Adrenal gland (tissue), 12 donors: ENCODE data around the gene CHTOP. TPM values are rescaled to one million over a fixed set of nuclear protein-coding genes. Genes with fewer than 3 reads are reported as not detected.
A peak's percentile ranks its signal among the peaks of the same experiment; 100 is the strongest.
"Not testable (repeated sequence)": the region's sequence is repeated elsewhere in the genome, so short reads cannot be mapped to it uniquely, and the experiment has no call there.

Experiments
- DNase-seq, 7 donors: peaks; one replicate each; pipeline ENCODE4 v3.0.0-alpha.2; 2019 to 2020
- H3K27ac ChIP-seq, 5 donors: fragments of 200-600 bp; sonication (generic) in 4 of 5; 1 replicate in 3 of 5; 2 replicates in 2 of 5; pipeline versions ENCODE4 v1.5.1 to v1.8.0; 2016 to 2020; ENCODE audit warnings: mild to moderate bottlenecking in 1 of 5
- H3K27me3 ChIP-seq: fragments of 200-600 bp; 2 replicates; pipeline ENCODE4 v1.8.0; 2021
- H3K36me3 ChIP-seq, 2 donors: fragments of 200-600 bp; replicated peaks in 1 of 2; 1 replicate in 1 of 2; 2 replicates in 1 of 2; pipeline versions ENCODE4 v1.5.1 to v1.8.0; 2018 to 2022
- H3K4me1 ChIP-seq, 2 donors: fragments of 200-600 bp; replicated peaks in 1 of 2; 1 replicate in 1 of 2; 2 replicates in 1 of 2; pipeline versions ENCODE4 v1.5.1 to v1.8.0; 2018 to 2021
- H3K4me3 ChIP-seq, 4 donors: fragments of 200-600 bp; sonication (generic) in 3 of 4; one replicate each; pipeline ENCODE4 v1.5.1; 2016 to 2018
- H3K9me3 ChIP-seq, 3 donors: fragments of 200-600 bp; sonication (generic) in 1 of 3; replicated peaks in 1 of 3; 1 replicate in 2 of 3; 2 replicates in 1 of 3; pipeline versions ENCODE4 v1.5.1 to v1.8.0; 2016 to 2021
- CTCF ChIP-seq, 6 experiments: fragments of 450-650 bp in 4 of 6; fragments of 200-600 bp in 2 of 6; sonication (generic) in 1 of 6; IDR thresholded peaks; 1 replicate in 5 of 6; 2 replicates in 1 of 6; pipeline versions ENCODE4 v1.5.1 to v1.8.0; 2016 to 2021; ENCODE audit warnings: antibody characterized with exemption in 6 of 6, mild to moderate bottlenecking in 2 of 6, moderate library complexity in 1 of 6
- POLR2A ChIP-seq, 2 donors: fragments of 450-650 bp; IDR thresholded peaks; one replicate each; pipeline ENCODE4 v1.6.1; 2017; ENCODE audit warnings: antibody characterized with exemption in 2 of 2, mild to moderate bottlenecking in 2 of 2, moderate library complexity in 1 of 2
- WGBS, 4 donors: extraction: QIAGEN DNeasy Blood & Tissue Kit in 2 of 4; methylation state at CpG; one replicate each; pipeline versions ENCODE4 v1.1.5 to v1.1.7; 2013 to 2017; 5-methylcytosine and 5-hydroxymethylcytosine counted together
- intact Hi-C, 2 donors: fragments of 100-400 bp; cut with DNase I; formaldehyde crosslinking; loops; one replicate each; pipeline versions ENCODE4 v1.14.1 to v1.15.0; 2022 to 2023
- polyA plus RNA-seq, 3 donors: library from polyadenylated mRNA; stranded (reverse); fragments of 200-250 nt in 2 of 3; fragments of 350-450 nt in 1 of 3; fragmentation: Illumina TruSeq in 1 of 3; extraction: RNeasy Lipid Tissue Mini Kit (QIAGEN cat#74804) in 1 of 3; gene quantifications; one replicate each; pipeline ENCODE4 v1.2.3, GENCODE V29; 2013 to 2014
- total RNA-seq, 9 donors: library from RNA; depleted of rRNA in 4 of 9; stranded (reverse); fragments of >200 nt in 4 of 9; fragments of 120-200 nt in 1 of 9; fragmentation: NEBNext Ultra II Directional in 1 of 9; extraction: Animal tissue kit (Norgen Biotek cat#: 25700) in 1 of 9; gene quantifications; one replicate each; pipeline versions ENCODE4 v1.1.0 to v1.2.4, GENCODE V29; 2013 to 2023
- donor health status: healthy with polysubstance abuse.
- donor health status: Bipolar disorder and iron deficiency.
- donor health status: DM: yes; HTN: yes; CAD: no.
- donor health status: DM: no; HTN: no; CAD: no.
- donor health status: DM: no; HTN: no; CAD: no.
- donor health status: DM: yes; HTN: yes; CAD: no.

Gene CHTOP
- total and polyA plus RNA-seq, 12 donors: 35.5 to 83.3 (median 58.3) TPM

- intact Hi-C loops: no loop called here
- WGBS, 4 donors: 23 to 32% (median 27%) methylated on average over 5 of the region's 5 CpGs
- H3K27me3 ChIP-seq: no peaks in the 10 kb centered on the region
- TF ChIP-seq CTCF (IDR thresholded peaks at IDR 0.05) (no peak), POLR2A (IDR thresholded peaks at IDR 0.05) (no peak)
- H3K9me3 ChIP-seq: no peaks in the 10 kb centered on the region
- H3K4me3 ChIP-seq: peak overlapping the region in 1 of 4 donors; percentile 26
- peak in 6 of 7 donors; percentile 66 to 83 (median 80) for DNase-seq
- peaks cover 19 to 22% of the 10 kb centered on the region in 2 donors for H3K4me1 ChIP-seq
- no peaks in the 10 kb centered on the region for H3K36me3 ChIP-seq
- H3K27ac ChIP-seq: peak overlapping the region; percentile 69 to 81 (median 77)
Measured at GRCh38 chr1:153587314-153587713, 46.6 kb upstream of the CHTOP start.

- intact Hi-C loops, H3K9me3 ChIP-seq, H3K27me3 ChIP-seq, H3K36me3 ChIP-seq: not testable (repeated sequence)
- 50 to 55% (median 52%) methylated on average over 10 of the region's 10 CpGs for WGBS, 4 donors
- peak overlapping the region in 1 of 4 donors; percentile 26 for H3K4me3 ChIP-seq
- DNase-seq: peak in 1 of 7 donors; percentile 50
- peak overlapping the region; percentile 69 to 81 (median 77) for H3K27ac ChIP-seq
- peaks cover 19 to 25% of the 10 kb centered on the region in 2 donors for H3K4me1 ChIP-seq
Measured at GRCh38 chr1:153588033-153588432, 45.8 kb upstream of the CHTOP start.

- Histone ChIP-seq H3K27me3 (no peaks in the 10 kb centered on the region), H3K27ac (peak overlapping the region; percentile 69 to 81 (median 77)), H3K4me3 (peak overlapping the region in 1 of 4 donors; percentile 26), H3K36me3 (no peaks in the 10 kb centered on the region), H3K4me1 (peaks cover 19 to 25% of the 10 kb centered on the region in 2 donors), H3K9me3 (no peaks in the 10 kb centered on the region)
- TF ChIP-seq CTCF (IDR thresholded peaks at IDR 0.05) (no peak), POLR2A (IDR thresholded peaks at IDR 0.05) (peak in 1 of 2 donors; percentile 56)
- DNase-seq: peak in 4 of 7 donors; percentile 59 to 76 (median 72)
- WGBS, 4 donors: 23 to 56% (median 47%) methylated on average over 2 of the region's 2 CpGs
- intact Hi-C loops: no loop called here
Measured at GRCh38 chr1:153588482-153588881, 45.4 kb upstream of the CHTOP start.

- 45 to 55% (median 50%) methylated on average over 4 of the region's 4 CpGs for WGBS, 4 donors
- no peaks in the 10 kb centered on the region for H3K9me3 ChIP-seq
- no peaks in the 10 kb centered on the region for H3K27me3 ChIP-seq
- H3K36me3 ChIP-seq: no peaks in the 10 kb centered on the region
- H3K27ac ChIP-seq: peak overlapping the region in 1 of 5 donors; percentile 4
- TF ChIP-seq POLR2A (IDR thresholded peaks at IDR 0.05) (no peak), CTCF (IDR thresholded peaks at IDR 0.05) (no peak)
- no peak for DNase-seq
- no peak overlapping the region for H3K4me3 ChIP-seq
- peaks cover 12 to 15% of the 10 kb centered on the region in 2 donors for H3K4me1 ChIP-seq
- intact Hi-C loops: no loop called here
Measured at GRCh38 chr1:153592748-153593147, 41.1 kb upstream of the CHTOP start.

GRCh38 chr1:153597206-153597605, 36.7 kb upstream of the CHTOP start:
- intact Hi-C loops: no loop called here
- H3K27ac ChIP-seq: peak overlapping the region in 4 of 5 donors; percentile 46 to 70 (median 62)
- no peaks in the 10 kb centered on the region for H3K9me3 ChIP-seq
- TF ChIP-seq CTCF (IDR thresholded peaks at IDR 0.05) (no peak), POLR2A (IDR thresholded peaks at IDR 0.05) (no peak)
- WGBS, 4 donors: 43 to 61% (median 56%) methylated on average over 6 of the region's 6 CpGs
- no peaks in the 10 kb centered on the region for H3K36me3 ChIP-seq
- peaks cover 3 to 5% of the 10 kb centered on the region in 2 donors for H3K4me1 ChIP-seq
- no peak overlapping the region for H3K4me3 ChIP-seq
- H3K27me3 ChIP-seq: no peaks in the 10 kb centered on the region
- peak in 6 of 7 donors; percentile 56 to 79 (median 67) for DNase-seq
